Activated naive CD8-positive, alpha-beta T cell treated with anti-CD3 and anti-CD28 coated beads, Interleukin-2, amount 50 U/mL, for 16 hours (primary cell): ENCODE data around the gene EPB41L2.
"Not testable (repeated sequence)": the region's sequence is repeated elsewhere in the genome, so short reads cannot be mapped to it uniquely, and the experiment has no call there.

Experiments
- DNase-seq: peaks from one replicate; pipeline ENCODE4 v3.0.0-alpha.2; 2020; ENCODE audit warnings: low read depth, low spot score

The EPB41L2 gene

DNA sequence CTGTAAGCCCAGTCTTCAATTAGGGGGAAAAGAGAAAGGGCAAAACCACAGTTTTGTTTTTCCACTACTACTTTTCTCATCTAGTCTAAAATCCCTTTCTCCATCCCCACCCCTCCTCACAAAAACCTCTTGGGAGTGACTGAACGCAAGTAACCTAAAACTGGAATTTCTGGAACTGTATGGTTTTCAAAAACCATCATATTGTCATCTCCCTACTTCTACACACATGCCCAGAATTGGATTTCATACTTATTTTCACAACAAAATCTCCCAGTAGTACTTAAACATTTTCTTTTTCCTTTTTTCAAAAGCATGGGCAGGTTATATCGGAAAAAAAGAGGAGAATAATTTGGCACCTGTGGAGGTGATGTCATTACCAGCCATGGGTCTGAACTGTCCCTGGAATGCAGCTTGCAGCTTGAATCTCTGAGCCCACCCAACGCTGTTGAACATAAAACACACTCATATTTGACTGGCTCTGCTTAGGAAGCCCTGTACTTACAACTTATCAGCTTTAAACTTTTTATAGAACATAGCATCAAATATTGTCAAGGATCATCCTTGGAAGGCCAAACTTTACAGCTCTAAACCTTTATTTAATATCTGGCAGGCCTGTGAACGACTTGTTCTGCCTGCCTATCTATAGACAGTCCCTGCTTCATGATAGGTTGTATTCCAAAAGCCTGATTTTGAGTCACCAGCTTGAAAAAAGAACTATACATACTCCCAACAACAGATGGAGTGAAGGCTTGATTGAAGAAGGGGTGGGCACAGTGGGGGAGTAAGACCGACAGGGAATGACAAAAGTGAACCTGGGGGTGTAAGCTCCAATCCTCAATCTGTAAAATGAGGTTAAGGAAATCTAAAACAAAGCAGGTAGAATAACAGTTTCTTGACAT, 59.3 kb downstream of the EPB41L2 start:
- no peak for DNase-seq

DNA sequence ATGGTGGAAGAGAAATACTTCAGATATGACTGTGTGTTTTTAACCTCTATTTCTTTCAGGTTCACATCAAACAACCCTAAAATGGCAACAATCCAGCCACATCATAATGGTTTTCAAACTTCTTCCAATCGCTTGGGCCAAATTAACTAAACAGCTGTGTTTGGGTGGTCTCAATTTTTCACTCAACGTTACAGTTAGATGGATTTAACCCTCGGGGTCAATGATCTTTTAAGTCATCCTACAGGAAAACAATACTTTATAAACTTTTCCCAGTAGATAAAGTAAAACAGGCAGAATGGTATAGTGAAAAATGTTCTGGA, 60.4 kb downstream of the EPB41L2 start:
- no peak for DNase-seq

- no peak for DNase-seq
Observed at GRCh38 chr6:131001945-131002660, 60.9 kb downstream of the EPB41L2 start.

GRCh38 chr6:131001111-131001736, 61.8 kb downstream of the EPB41L2 start:
- DNase-seq, result no peak

GRCh38 chr6:131000544-131000943, 62.5 kb downstream of the EPB41L2 start:
- no peak for DNase-seq

DNA sequence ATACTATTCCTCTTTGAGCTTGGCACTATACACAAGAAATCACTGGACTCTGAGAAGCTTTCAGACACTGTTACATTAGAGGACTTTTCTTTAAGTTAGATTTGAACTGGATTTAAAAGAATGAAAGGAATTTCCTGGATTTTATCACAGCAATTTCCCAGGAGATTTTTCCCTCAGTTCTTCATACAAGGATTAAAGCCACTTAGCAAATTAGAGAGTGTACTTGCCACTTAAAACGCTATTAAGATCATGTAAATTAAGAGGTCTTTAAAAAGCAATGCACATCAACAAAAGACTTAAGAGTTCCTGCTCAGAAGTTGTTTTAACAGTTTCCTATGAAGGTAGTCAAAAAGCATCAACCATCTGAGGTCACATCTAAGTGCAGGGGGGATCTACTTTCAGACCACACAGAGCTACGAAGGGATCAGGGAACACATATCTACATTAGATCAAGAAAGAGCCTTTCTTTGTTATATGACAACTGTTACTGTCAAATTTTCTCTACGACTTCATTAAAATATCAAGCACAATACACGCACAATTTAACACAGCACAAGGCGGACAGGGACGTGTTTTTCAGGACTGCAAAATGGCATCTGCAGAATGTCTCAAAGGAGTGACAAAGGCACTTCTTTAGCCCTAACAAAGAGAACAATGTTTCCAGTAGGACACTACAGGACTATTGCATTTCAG, 65.8 kb downstream of the EPB41L2 start:
- no peak for DNase-seq

DNA sequence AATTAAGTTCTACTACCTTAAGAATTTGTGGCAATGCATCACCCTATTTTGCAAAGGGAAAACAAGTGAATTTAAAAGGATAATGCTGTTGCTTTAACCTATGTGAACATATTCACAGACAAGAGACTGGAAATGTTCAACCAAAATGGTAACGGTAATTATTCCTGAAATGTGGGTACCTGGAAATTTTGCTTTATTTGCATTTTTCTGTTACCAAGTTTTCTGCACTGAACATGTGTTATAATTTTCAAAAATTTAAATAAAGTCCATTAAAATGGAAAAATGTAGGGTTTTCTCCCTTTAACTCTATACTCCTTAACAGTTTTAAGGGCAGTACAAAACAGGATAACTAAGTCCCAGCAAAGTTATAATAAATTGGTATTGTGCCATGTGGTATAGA, 66.4 kb downstream of the EPB41L2 start:
- DNase-seq, result no peak

DNA sequence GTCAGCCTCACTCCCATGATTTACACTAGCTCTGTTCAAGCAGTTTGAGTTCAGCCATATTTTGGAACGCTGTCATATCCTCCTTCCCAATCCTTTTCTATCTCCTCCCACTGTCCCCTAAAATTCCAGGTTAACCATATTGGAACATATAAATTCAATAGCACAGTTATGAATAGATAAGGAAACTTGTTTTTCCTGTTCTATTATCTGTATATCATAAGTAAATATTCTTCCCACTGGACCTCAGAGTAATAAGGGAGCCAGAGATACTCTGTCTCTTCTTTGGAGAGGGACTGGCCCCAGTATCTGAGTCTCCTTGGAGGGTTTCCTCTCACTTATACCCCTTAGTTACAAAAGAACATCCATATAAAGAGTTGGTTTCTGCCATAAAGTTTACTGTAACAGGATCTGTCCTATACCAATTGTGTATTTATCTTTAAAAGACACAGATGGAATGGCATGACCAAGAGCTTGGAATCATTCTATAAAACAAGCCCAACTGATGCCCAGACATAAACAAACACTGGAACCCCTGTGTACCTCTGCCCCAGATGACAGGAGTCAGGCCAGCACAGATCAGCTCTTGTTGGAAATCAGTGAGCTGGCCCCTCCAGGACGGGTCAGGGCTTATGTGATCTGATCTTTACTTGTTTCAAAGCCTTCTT, 67.1 kb downstream of the EPB41L2 start:
- DNase-seq, result no peak

DNA sequence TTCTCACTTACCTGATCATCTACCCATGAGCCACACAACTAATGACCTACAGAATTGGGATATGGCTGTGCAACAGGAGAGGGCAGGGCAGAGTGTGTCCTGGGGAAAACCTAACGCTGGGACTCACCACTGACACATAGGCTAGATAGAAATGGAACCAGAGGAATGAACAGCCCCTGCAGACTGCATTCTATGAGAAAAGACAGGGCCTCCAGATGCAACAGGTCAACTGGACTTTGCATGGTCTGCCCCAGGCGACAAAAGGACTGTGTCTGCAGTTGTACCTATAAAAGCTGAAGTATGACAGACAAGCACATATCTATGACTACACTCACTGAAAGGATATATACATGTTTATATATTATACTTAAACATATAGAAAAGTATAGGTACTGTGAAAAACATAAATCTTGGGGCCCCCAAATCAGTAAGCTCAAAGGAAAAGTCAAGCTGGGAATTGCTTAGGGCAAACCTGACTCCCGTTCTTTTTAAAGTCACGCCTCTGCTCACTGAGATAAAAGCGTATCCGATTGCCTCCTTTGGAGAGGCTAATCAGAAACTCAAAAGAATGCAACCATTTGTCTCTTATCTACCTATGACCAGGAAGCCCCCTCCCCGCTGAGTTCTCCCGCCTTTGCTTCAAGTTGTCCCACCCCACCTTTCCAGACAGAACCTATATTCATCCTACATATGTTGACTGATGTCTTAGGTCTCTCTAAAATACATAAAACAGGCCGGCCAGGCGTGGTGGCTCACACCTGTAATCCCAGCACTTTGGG, 68.5 kb downstream of the EPB41L2 start:
- no peak for DNase-seq

DNA sequence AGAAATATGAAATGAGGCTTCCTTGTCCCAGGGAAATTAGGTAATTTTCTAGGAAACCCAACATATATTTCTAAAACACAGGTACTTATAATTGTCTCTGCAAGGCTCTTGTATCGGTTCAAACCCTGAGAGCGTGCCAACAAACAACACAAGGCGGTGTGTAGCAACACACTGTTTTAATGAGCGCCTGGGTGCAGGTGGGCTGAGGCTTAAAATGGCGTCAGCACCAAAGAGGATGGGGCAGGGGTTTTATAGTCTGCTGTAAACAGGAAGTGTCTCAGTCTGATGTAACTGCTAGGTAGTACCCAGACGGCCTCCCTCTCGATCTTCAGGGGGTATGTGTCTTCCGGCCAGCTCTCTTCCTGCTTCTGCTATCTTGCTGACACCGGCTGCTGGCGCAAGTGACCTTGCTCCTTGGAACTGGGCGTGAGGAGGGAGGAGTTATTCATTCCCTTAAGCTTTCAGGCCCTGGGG, 69.7 kb downstream of the EPB41L2 start:
- DNase-seq, result no peak

DNA sequence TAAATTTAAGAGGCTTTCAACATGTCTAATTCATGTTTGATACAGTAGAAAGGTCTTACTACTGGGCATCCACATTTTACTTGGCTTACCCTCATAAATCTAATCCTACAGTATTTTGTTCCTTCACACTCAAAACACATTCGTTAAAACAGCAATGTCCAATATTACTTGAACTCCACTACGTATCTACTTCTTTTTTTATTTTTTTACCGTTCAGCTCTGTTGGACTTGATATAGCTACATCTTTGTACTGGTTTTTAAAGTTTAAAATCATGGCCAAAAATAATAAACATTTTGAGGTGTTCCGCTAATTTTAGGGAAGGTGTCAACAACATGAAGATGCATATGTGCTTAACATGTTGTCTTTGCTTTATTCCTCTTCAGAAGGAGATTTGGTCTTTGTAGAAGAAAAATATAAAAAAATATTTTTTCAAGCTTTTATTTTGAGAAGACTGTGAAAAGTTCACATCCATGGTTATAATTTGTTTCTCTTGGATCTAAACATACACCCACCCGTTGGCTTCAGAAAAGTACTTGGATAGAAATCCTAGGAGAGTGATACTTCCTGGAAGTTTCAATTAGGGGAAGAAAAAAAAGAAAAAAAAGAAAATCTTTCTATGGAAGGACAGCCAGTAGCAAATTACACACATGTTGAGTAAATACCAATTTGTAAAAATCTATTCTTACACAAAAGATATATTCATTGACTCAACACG, 71.5 kb downstream of the EPB41L2 start:
- no peak for DNase-seq

DNA sequence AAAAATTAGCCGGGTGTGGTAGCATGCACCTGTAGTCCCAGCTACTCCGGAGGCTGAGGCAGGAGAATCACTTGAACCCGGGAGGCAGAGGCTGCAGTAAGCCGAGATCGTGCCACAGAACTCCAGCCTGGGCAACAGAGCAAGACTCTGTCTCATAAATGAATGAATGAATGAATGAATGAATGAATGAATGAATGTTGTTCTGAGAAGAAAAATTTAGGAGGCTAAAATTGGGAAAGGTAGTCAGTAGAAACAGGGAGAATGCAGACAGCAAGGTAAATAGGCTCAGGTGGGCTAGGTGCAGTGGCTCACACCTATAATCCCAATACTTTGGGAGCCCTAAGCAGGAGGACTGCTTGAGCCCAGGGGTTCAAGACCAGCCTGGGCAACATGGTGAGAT, 75.5 kb downstream of the EPB41L2 start:
- not testable (repeated sequence) for DNase-seq

GRCh38 chr6:130985115-130985514, 77.9 kb downstream of the EPB41L2 start:
- no peak for DNase-seq

- no peak for DNase-seq
Observed at GRCh38 chr6:130982941-130983456, 80.0 kb downstream of the EPB41L2 start.

DNA sequence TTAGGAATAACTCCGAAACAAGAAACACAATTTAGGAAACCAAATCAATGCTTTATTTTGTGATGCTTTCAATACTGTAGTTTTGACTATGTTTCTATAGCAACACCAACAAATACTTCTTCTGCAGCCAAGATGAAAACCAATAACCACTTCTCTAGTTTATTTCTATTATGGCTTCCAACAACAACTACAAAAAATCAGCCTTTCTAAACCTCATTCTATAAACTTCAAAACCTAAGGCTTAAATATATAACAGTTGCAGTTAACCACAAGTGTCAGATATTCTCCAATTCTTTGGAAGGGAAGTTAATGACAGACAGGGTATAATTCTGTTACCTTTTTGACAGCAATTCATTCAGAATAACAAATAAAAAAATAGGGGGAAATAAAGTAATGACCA, 80.9 kb downstream of the EPB41L2 start:
- no peak for DNase-seq

- DNase-seq, result no peak
Observed at GRCh38 chr6:130981409-130981808, 81.6 kb downstream of the EPB41L2 start.

DNA sequence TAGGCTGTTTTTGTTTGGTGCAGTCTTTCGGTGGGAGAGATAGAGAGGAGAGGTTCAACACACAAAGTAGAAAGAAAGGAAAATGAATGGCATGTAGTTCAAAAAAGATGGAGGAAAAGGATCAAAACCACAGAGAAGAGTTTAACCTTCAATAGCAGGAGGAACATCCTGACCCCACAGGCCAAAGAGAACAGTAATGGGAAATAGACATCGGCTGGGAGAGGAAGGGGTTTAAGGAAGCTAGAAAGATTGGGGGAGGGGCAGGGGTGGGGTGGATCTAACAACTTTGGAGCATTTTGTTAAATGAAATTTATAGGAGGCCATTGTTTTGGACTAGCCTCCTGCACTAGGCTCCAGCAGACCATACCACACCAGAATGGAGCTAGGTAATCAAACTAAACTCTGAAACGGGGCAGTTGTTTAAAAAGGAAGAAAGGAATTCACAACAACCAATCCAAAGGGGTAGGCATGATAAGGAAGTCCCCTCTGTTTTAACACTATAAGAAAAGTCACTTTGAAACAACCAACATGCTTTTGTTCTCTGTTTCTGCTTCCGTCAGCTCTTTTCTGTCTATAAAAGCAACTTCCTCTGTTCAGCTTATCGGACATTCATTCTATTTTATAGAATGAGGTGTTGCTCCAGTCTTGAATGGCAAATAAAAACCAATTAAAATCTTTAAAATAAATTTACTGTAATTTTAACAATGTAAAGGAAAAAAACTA, 82.6 kb downstream of the EPB41L2 start:
- no peak for DNase-seq

DNA sequence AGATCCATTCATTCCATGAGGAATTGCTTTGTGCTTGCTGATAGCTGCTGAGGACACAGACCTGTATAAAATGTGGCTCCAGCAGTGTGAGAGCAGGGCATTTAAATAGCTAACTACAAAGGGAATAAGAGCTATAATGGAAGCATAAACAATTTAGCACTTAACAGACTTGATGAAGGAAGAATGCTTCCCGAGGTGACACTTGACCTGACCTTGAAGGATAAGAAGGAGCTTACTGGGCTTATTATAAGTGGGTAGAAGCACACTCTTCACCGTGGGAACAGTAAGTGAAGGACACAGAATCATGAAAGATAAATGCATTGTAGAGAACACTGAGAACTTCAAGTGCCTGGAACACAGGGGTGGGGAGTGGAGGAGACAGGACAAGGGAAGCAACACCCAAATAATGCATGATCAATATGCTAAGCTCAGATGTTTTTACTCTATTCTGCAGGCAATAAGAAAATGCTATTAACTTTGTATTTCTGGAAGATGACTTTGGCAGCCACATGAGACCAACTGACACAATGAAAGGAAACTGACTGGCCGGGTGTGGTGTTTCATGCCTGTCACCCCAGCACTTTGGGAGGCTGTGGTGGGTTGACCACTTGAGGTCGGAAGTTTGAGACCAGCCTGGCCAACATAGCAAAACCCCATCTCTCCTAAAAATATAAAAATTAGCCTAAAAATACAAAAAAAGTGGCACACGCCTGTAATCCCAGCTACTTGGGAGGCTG, 84.2 kb downstream of the EPB41L2 start:
- DNase-seq, result no peak
